ENCODE measurements around the gene CLEC2D. TPM values are rescaled to one million over a fixed set of nuclear protein-coding genes. Genes with fewer than 3 reads are reported as not detected.
"Not testable (repeated sequence)": the region's sequence is repeated elsewhere in the genome, so short reads cannot be mapped to it uniquely, and the experiment has no call there.

Gene CLEC2D
- total and polyA plus RNA-seq, 7 donors = 0.69 to 24.0 (median 8.6) TPM

DNA sequence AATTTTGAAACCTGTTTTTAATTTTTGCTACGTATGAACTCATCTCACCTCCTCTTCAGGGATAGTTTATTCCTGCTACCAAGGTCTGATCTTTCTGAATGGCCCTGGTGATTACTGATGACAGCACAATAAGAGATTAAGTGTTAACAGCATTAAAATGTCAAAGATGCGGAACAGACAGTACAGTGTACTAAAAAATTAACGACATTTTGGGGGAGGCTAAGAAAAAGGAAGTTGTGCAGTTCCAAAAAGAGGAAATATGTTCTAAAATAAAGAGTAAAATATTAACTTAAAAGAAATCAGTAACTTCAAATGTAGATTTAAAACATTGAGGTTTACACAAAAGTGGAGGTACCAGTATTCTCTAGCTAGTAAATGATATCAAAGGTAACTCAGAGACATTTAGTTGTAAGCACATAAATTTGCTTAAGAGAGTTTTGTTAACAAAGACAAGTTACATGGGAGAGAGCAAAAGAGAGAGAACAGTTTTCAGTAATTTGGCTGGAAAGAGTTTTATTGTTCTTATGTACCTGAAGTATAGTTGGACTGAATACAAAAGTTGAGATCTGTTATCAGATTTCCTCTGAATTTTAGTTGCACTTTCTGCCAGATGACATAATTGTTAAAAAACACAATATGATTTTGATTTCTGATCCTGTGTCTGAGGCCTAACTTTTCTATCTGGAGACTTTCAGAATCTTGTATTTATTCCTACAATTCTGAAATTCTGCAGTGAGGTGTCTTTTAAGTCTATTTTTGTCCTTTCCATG lies 67.6 kb downstream of the CLEC2D start:
- H3K4me1 ChIP-seq = no peaks in the 10 kb centered on the region
- H3K27ac ChIP-seq = peak overlapping the region; percentile 15 to 27 (median 22)
- H3K27me3 ChIP-seq = no peaks in the 10 kb centered on the region
- TF ChIP-seq, protein P1, sequence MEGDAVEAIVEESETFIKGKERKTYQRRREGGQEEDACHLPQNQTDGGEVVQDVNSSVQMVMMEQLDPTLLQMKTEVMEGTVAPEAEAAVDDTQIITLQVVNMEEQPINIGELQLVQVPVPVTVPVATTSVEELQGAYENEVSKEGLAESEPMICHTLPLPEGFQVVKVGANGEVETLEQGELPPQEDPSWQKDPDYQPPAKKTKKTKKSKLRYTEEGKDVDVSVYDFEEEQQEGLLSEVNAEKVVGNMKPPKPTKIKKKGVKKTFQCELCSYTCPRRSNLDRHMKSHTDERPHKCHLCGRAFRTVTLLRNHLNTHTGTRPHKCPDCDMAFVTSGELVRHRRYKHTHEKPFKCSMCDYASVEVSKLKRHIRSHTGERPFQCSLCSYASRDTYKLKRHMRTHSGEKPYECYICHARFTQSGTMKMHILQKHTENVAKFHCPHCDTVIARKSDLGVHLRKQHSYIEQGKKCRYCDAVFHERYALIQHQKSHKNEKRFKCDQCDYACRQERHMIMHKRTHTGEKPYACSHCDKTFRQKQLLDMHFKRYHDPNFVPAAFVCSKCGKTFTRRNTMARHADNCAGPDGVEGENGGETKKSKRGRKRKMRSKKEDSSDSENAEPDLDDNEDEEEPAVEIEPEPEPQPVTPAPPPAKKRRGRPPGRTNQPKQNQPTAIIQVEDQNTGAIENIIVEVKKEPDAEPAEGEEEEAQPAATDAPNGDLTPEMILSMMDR (IDR thresholded peaks at IDR 0.05) = no peak
- TF ChIP-seq POLR2AphosphoS5 (IDR thresholded peaks at IDR 0.05) = no peak
- no peak for TF ChIP-seq POLR2A (IDR thresholded peaks at IDR 0.05)
- TF ChIP-seq EP300 (IDR thresholded peaks at IDR 0.05) = no peak
- no peaks in the 10 kb centered on the region for H3K9me3 ChIP-seq
- intact Hi-C loops (cut with DNase I) = no loop called here
- no peak for DNase-seq
- no peak overlapping the region for H3K4me3 ChIP-seq
- no peaks in the 10 kb centered on the region for H3K36me3 ChIP-seq
- 15 to 17% methylated on average over 3 of the region's 3 CpGs for WGBS, 2 donors

DNA sequence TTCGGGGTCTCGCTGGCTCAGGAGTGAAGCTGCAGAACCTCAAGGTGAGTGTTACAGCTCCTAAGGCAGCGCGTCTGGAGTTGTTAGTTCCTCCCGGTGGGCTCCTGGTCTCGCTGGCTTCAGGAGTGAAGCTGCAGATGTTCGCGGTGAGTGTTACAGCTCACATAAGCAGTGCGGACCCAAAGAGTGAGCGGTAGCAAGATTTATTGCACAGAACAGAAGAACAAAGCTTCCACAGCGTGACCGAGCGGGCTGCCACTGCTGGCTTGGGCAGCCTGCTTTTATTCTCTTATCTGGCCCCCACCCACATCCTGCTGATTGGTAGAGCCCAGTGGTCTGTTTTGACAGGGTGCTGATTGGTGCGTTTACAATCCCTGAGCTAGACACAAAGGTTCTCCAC lies 69.4 kb downstream of the CLEC2D start:
- H3K4me1 ChIP-seq; intact Hi-C loops (cut with DNase I); H3K27ac ChIP-seq; H3K27me3 ChIP-seq; H3K36me3 ChIP-seq; H3K4me3 ChIP-seq; DNase-seq; H3K9me3 ChIP-seq: not testable (repeated sequence)
- WGBS, 2 donors = 84 to 90% methylated on average over 14 of the region's 14 CpGs

DNA sequence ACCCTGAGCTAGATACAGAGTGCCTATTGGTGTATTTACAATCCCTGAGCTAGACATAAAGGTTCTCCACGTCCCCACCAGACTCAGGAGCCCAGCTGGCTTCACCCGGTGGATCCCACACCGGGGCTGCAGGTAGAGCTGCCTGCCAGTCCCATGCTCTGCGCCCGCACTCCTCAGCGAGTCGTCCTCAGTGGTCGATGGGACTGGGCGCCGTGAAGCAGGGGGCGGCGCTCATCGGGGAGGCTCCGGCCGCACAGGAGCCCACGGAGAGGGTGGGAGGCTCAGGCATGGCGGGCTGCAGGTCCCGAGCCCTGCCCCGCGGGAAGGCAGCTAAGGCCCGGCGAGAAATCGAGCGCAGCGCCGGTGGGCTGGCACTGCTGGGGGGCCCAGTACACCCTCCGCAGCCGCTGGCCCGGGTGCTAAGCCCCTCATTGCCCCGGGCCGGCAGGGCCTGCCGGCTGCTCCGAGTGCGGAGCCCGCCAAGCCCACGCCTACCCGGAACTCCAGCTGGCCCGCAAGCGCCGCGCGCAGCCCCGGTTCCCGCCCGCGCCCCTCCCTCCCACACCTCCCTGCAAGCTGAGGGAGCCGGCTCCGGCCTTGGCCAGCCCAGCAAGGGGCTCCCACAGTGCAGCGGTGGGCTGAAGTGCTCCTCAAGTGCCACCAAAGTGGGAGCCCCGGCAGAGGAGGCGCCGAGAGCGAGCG lies 70.0 kb downstream of the CLEC2D start:
- Histone ChIP-seq H3K27ac (peak overlapping the region in 1 of 4 donors; percentile 55), H3K4me3 (peak overlapping the region; percentile 14 to 44 (median 43))
- H3K9me3 ChIP-seq; H3K4me1 ChIP-seq; H3K27me3 ChIP-seq; H3K36me3 ChIP-seq; DNase-seq; intact Hi-C loops (cut with DNase I): not testable (repeated sequence)
- WGBS, 2 donors = 75 to 77% methylated on average over 54 of the region's 54 CpGs

DNA sequence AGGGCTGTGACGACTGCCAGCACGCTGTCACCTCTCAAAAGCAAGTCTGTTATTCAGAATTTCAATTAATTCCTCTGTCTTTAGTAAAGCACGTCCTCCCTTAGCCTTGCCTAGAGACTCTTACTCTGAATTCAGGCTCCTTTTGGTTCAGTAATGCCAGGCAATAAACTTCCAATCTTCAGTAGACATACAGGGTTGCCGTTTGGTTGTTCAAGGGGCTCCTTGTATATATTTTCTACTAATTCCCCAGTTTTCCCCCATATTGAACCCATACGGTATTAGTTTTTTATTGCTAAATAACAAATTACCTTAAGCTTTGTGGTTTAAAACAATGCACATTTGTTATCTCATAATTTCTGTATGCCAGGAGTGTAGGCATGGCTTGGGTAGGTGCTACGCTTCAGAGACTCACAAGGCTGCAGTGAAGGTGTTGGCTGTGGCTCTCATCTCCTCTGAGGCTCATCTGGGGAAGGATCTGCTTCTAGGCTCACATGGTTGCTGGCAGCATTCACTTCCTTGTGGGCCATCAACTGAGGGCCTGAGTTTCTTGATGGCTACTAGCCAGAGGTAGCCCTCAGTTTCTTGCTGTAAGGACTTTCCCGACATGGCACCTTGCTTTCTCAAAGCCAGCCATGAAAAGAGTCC lies 70.7 kb downstream of the CLEC2D start:
- Histone ChIP-seq H3K9me3 (no peaks in the 10 kb centered on the region), H3K27me3 (no peaks in the 10 kb centered on the region), H3K36me3 (no peaks in the 10 kb centered on the region), H3K4me1 (peaks cover 0 to 3% (median 0%) of the 10 kb centered on the region in 4 donors), H3K4me3 (peak overlapping the region in 3 of 4 donors; percentile 42 to 44 (median 44)), H3K27ac (peak overlapping the region in 1 of 4 donors; percentile 55)
- no peak for DNase-seq
- intact Hi-C loops (cut with DNase I) = no loop called here
- TF ChIP-seq POLR2A (IDR thresholded peaks at IDR 0.05) (no peak), EP300 (IDR thresholded peaks at IDR 0.05) (no peak), POLR2AphosphoS5 (IDR thresholded peaks at IDR 0.05) (no peak)
- TF ChIP-seq, protein P1 (IDR thresholded peaks at IDR 0.05) = no peak
- WGBS, 2 donors = 76 to 78% methylated on average over 7 of the region's 7 CpGs

DNA sequence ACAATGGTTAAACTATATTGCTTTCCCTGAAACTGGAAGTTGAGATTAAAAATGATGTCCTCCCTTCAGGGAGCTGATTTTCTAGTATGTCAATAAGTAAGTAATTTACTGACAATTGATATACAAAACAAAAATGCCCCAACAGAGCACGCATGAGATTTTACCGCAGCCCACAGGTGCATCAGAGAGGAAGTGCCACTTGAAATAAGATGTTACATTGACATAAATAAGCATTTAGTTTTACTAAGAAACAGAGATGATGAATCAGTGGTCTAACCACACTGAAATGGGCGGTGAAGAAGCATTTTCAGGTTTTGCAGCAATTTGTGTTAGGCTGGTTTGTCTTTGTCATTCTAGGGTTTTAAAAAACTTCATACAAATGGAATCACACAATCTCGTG lies 72.2 kb downstream of the CLEC2D start:
- no peak for DNase-seq
- intact Hi-C loops (cut with DNase I) = no loop called here
- peaks cover 0 to 3% (median 0%) of the 10 kb centered on the region in 4 donors for H3K4me1 ChIP-seq
- H3K9me3 ChIP-seq = no peaks in the 10 kb centered on the region
- H3K36me3 ChIP-seq = no peaks in the 10 kb centered on the region
- H3K27me3 ChIP-seq = no peaks in the 10 kb centered on the region
- H3K27ac ChIP-seq = no peak overlapping the region
- WGBS, 2 donors = 49 to 80% methylated on average over 4 of the region's 4 CpGs
- TF ChIP-seq, protein P1 (IDR thresholded peaks at IDR 0.05) = no peak
- no peak for TF ChIP-seq POLR2A (IDR thresholded peaks at IDR 0.05)
- no peak for TF ChIP-seq POLR2AphosphoS5 (IDR thresholded peaks at IDR 0.05)
- TF ChIP-seq EP300 (IDR thresholded peaks at IDR 0.05) = no peak
- H3K4me3 ChIP-seq = no peak overlapping the region

Data from sigmoid colon (tissue), 7 donors.